ENCODE measurements around the gene CDC14C. TPM values are rescaled to one million over a fixed set of nuclear protein-coding genes. Genes with fewer than 3 reads are reported as not detected.

Gene CDC14C
- polyA plus RNA-seq, 1 donor (not counting 4 experiments of a cell fraction or from before 2014, with no cell fraction given), result not detected

GRCh38 chr7:48959676-48960075 is 35.3 kb downstream of the CDC14C start:
- H3K79me2 ChIP-seq (ENCODE audit: control insufficient read depth, insufficient read depth, low read length), result no peaks in the 10 kb centered on the region
- no peak overlapping the region for H3K27ac ChIP-seq (ENCODE audit: control insufficient read depth, insufficient read depth, low read length)
- H4K20me1 ChIP-seq (ENCODE audit: control insufficient read depth, extremely low read depth, insufficient read depth, low read length), result no peaks in the 10 kb centered on the region
- H3K27me3 ChIP-seq (ENCODE audit: control insufficient read depth, extremely low read depth, insufficient read depth, low read length), result no peaks in the 10 kb centered on the region
- H3K36me3 ChIP-seq (ENCODE audit: control insufficient read depth in 2 of 2, extremely low read depth in 1 of 2, insufficient read depth in 2 of 2, low read length in 2 of 2), result no peaks in the 10 kb centered on the region
- no peak overlapping the region for H3K4me2 ChIP-seq (ENCODE audit: control insufficient read depth, extremely low read depth, insufficient read depth, low read depth, low read length)
- no peaks in the 10 kb centered on the region for H3K9me1 ChIP-seq (ENCODE audit: control insufficient read depth, extremely low read depth, insufficient read depth, low read length)
- no peaks in the 10 kb centered on the region for H3K9me3 ChIP-seq (ENCODE audit: control insufficient read depth, low read depth, low read length)
- no peak for TF ChIP-seq EZH2 (IDR thresholded peaks at IDR 0.05; ENCODE audit: low read length)
- TF ChIP-seq CTCF (optimal IDR thresholded peaks at IDR 0.05 in 1 of 3, IDR thresholded peaks at IDR 0.05 in 1 of 3, conservative IDR thresholded peaks at IDR 0.05 in 1 of 3; ENCODE audit: extremely low read depth in 1 of 3, insufficient read depth in 2 of 3, low read length in 3 of 3), result no peak
- DNase-seq (ENCODE audit: low read depth, low spot score), result no peak
- no peaks in the 10 kb centered on the region for H3K4me1 ChIP-seq (ENCODE audit: control insufficient read depth, extremely low read depth, insufficient read depth, low read length)
- H3K4me3 ChIP-seq (ENCODE audit: control insufficient read depth in 2 of 3, extremely low read depth in 1 of 3, insufficient read depth in 2 of 3, low read depth in 1 of 3, low read length in 3 of 3), result no peak overlapping the region
- no peak overlapping the region for H2AFZ ChIP-seq (ENCODE audit: control insufficient read depth, low read length)
- dilution Hi-C loops (cut with MboI; ENCODE audit: extremely low pct_ligation_motif_present, low sequenced_read_pairs), result no loop called here
- no peak overlapping the region for H3K9ac ChIP-seq (ENCODE audit: control insufficient read depth, extremely low read depth, insufficient read depth, low read length)
- FAIRE-seq, result no peak

DNA sequence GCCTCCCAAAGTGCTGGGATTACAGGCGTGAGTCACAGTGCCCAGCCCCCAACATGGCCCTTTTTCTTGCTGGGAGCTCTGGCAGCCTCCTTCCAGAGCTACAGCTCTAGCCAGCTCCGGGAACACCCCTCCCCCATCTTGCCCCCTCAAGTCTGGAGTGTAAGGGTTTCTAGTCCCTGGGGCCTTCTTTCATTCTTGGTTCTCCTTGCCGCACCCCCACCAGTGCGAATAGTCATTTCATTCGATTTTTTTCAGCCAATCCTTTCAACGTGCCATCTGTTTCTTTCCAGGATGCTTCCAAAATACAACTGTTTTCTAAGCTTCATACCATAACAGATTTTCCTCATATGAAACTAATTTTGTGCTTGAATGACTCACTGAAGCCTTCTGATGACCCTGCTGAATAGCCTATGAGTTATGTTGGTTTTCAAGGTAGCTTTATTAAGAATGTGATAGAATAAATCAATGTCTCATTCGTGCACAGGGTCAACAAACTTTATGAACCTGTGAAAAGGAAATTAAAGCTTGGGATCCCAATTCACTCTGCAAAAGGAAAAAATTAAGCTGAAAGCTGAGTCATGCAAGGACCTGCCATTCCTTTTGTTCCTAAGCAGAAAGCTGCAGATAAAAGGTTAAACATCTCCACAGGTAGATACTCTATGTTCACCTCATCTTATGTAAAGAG is 38.6 kb downstream of the CDC14C start:
- no peak overlapping the region for H3K4me2 ChIP-seq (ENCODE audit: control insufficient read depth, extremely low read depth, insufficient read depth, low read depth, low read length)
- dilution Hi-C loops (cut with MboI; ENCODE audit: extremely low pct_ligation_motif_present, low sequenced_read_pairs), result no loop called here
- no peak overlapping the region for H2AFZ ChIP-seq (ENCODE audit: control insufficient read depth, low read length)
- H3K79me2 ChIP-seq (ENCODE audit: control insufficient read depth, insufficient read depth, low read length), result no peaks in the 10 kb centered on the region
- H3K9ac ChIP-seq (ENCODE audit: control insufficient read depth, extremely low read depth, insufficient read depth, low read length), result no peak overlapping the region
- H3K9me3 ChIP-seq (ENCODE audit: control insufficient read depth, low read depth, low read length), result no peaks in the 10 kb centered on the region
- no peaks in the 10 kb centered on the region for H3K9me1 ChIP-seq (ENCODE audit: control insufficient read depth, extremely low read depth, insufficient read depth, low read length)
- no peak overlapping the region for H3K27ac ChIP-seq (ENCODE audit: control insufficient read depth, insufficient read depth, low read length)
- H3K36me3 ChIP-seq (ENCODE audit: control insufficient read depth in 2 of 2, extremely low read depth in 1 of 2, insufficient read depth in 2 of 2, low read length in 2 of 2), result no peaks in the 10 kb centered on the region
- no peak for TF ChIP-seq EZH2 (IDR thresholded peaks at IDR 0.05; ENCODE audit: low read length)
- no peak for TF ChIP-seq CTCF (optimal IDR thresholded peaks at IDR 0.05 in 1 of 3, IDR thresholded peaks at IDR 0.05 in 1 of 3, conservative IDR thresholded peaks at IDR 0.05 in 1 of 3; ENCODE audit: extremely low read depth in 1 of 3, insufficient read depth in 2 of 3, low read length in 3 of 3)
- H3K4me1 ChIP-seq (ENCODE audit: control insufficient read depth, extremely low read depth, insufficient read depth, low read length), result no peaks in the 10 kb centered on the region
- DNase-seq (ENCODE audit: low read depth, low spot score), result no peak
- H4K20me1 ChIP-seq (ENCODE audit: control insufficient read depth, extremely low read depth, insufficient read depth, low read length), result no peaks in the 10 kb centered on the region
- FAIRE-seq, result no peak
- H3K4me3 ChIP-seq (ENCODE audit: control insufficient read depth in 2 of 3, extremely low read depth in 1 of 3, insufficient read depth in 2 of 3, low read depth in 1 of 3, low read length in 3 of 3), result no peak overlapping the region
- H3K27me3 ChIP-seq (ENCODE audit: control insufficient read depth, extremely low read depth, insufficient read depth, low read length), result no peaks in the 10 kb centered on the region

Data from keratinocyte (primary cell).